Erythroblast (primary cell): ENCODE results near the gene PCNT.

Experiments used
- GATA1 ChIP-seq: IDR thresholded peaks from 2 replicates; pipeline ENCODE4 v1.6.1; 2011; ENCODE audit warnings: low read depth, mild to moderate bottlenecking, control low read depth, low read length, moderate library complexity
- POLR2A ChIP-seq: IDR thresholded peaks from 2 replicates; pipeline ENCODE4 v1.6.1; 2011; ENCODE audit warnings: mild to moderate bottlenecking, low read length

DNA sequence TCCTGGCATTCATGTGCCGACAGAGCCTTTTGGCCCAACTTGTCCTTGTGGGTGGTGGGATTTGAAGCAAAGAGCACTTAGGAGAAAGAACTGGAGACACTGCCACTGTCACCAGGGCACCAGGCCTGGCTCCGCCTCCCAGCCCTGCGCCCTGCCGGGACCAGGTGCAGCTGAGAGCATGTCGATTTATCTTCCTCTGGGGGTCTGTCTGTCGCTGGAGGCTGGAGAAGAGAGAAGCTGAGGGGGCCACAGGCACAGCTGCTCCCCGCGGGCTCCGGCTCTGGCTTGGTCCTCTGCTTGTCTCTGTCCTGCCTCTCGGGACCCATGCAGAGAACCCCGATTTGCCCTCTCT, 28.2 kb downstream of the PCNT start:
- TF ChIP-seq POLR2A (no peak), GATA1 (no peak)
